ENCODE measurements around the gene ADGRB2.
A peak's percentile ranks its signal among the peaks of the same experiment; 100 is the strongest.

The ADGRB2 gene

GRCh38 chr1:31730336-31731048, 33.6 kb downstream of the ADGRB2 start:
- no peak overlapping the region for H2BK120ac ChIP-seq (ENCODE audit: low read depth, low read length)
- no peak overlapping the region for H2BK12ac ChIP-seq (ENCODE audit: low read length)
- DNase-seq (ENCODE audit: low spot score): no peak
- H3K27ac ChIP-seq (replicated peaks; ENCODE audit: low read length): no peak overlapping the region
- H4K91ac ChIP-seq (ENCODE audit: low read depth, low read length, poor library complexity): no peak overlapping the region
- no peaks in the 10 kb centered on the region for H3K27me3 ChIP-seq (ENCODE audit: control insufficient read depth in 3 of 3, insufficient read depth in 3 of 3, low read depth in 1 of 3, low read length in 3 of 3)
- no peaks in the 10 kb centered on the region for H3K79me1 ChIP-seq (ENCODE audit: low read depth, low read length)
- no peaks in the 10 kb centered on the region for H3K4me1 ChIP-seq (ENCODE audit: control insufficient read depth in 2 of 2, insufficient read depth in 1 of 2, low read depth in 1 of 2, low read length in 2 of 2)
- H3K4me2 ChIP-seq (ENCODE audit: insufficient read depth, low read length, poor library complexity, severe bottlenecking): peak overlapping the region; percentile 3
- H2BK15ac ChIP-seq (ENCODE audit: low read length): no peak overlapping the region
- H3K14ac ChIP-seq (ENCODE audit: low read length): no peak overlapping the region
- H3K36me3 ChIP-seq (replicated peaks in 1 of 2; ENCODE audit: control insufficient read depth in 2 of 2, insufficient read depth in 2 of 2, low read length in 2 of 2): peaks cover 0 to 8% of the 10 kb centered on the region in 2 donors
- H3K9ac ChIP-seq (ENCODE audit: low read depth, low read length, poor library complexity): no peak overlapping the region
- H3K18ac ChIP-seq (ENCODE audit: low read length): no peak overlapping the region
- no peak overlapping the region for H4K8ac ChIP-seq (ENCODE audit: low read depth, low read length)
- WGBS, 2 donors (ENCODE audit: extremely low coverage in 2 of 2, insufficient read length in 2 of 2, insufficient replicate concordance in 1 of 2): no CpG with 5 or more reads among the region's 25 CpGs
- no peak overlapping the region for H3K4ac ChIP-seq (ENCODE audit: low read length)
- no peak overlapping the region for H3K4me3 ChIP-seq (ENCODE audit: low read length in 2 of 2)
- H3K9me3 ChIP-seq (replicated peaks in 1 of 2; ENCODE audit: control insufficient read depth in 2 of 2, insufficient read depth in 1 of 2, low read depth in 1 of 2, low read length in 2 of 2): no peaks in the 10 kb centered on the region
- no peak overlapping the region for H2AK5ac ChIP-seq (ENCODE audit: low read depth, low read length)
- peak overlapping the region; percentile 91 for H3K23ac ChIP-seq (ENCODE audit: low read depth, low read length, poor library complexity)
- no peak overlapping the region for H2AFZ ChIP-seq (ENCODE audit: low read length)
- H2BK5ac ChIP-seq (ENCODE audit: low read length): no peak overlapping the region

DNA sequence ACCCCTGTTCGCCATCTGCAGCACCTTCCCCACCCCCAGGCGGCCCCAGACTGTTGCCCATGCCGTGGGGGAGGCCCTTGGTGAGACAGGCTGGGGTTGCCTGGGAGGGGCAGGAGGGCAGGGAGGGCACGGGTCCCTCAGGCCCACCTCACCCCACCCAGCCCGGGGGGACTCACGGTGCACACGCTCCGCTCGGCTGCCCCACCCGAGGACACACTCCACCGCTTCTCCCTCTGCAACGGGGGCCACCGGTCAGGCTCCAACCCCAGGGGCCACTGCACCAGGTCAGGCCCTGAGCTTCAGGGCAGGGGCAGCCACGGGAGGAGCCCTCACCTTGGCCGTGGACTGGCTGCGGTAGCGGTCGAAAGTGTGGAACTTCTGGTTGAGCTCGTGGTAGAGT, 36.3 kb downstream of the ADGRB2 start:
- no peak overlapping the region for H2AK5ac ChIP-seq (ENCODE audit: low read depth, low read length)
- no peak overlapping the region for H3K4me3 ChIP-seq (ENCODE audit: low read length in 2 of 2)
- no peak overlapping the region for H2AFZ ChIP-seq (ENCODE audit: low read length)
- H3K14ac ChIP-seq (ENCODE audit: low read length): no peak overlapping the region
- no peak overlapping the region for H2BK5ac ChIP-seq (ENCODE audit: low read length)
- no peak overlapping the region for H4K8ac ChIP-seq (ENCODE audit: low read depth, low read length)
- H2BK12ac ChIP-seq (ENCODE audit: low read length): no peak overlapping the region
- no CpG with 5 or more reads among the region's 19 CpGs for WGBS, 2 donors (ENCODE audit: extremely low coverage in 2 of 2, insufficient read length in 2 of 2, insufficient replicate concordance in 1 of 2)
- H3K9me3 ChIP-seq (replicated peaks in 1 of 2; ENCODE audit: control insufficient read depth in 2 of 2, insufficient read depth in 1 of 2, low read depth in 1 of 2, low read length in 2 of 2): no peaks in the 10 kb centered on the region
- DNase-seq (ENCODE audit: low spot score): no peak
- H3K27me3 ChIP-seq (ENCODE audit: control insufficient read depth in 3 of 3, insufficient read depth in 3 of 3, low read depth in 1 of 3, low read length in 3 of 3): no peaks in the 10 kb centered on the region
- no peak overlapping the region for H3K23ac ChIP-seq (ENCODE audit: low read depth, low read length, poor library complexity)
- no peak overlapping the region for H3K4ac ChIP-seq (ENCODE audit: low read length)
- H3K18ac ChIP-seq (ENCODE audit: low read length): no peak overlapping the region
- H2BK120ac ChIP-seq (ENCODE audit: low read depth, low read length): no peak overlapping the region
- peak overlapping the region; percentile 33 for H3K9ac ChIP-seq (ENCODE audit: low read depth, low read length, poor library complexity)
- no peak overlapping the region for H3K27ac ChIP-seq (replicated peaks; ENCODE audit: low read length)
- H2BK15ac ChIP-seq (ENCODE audit: low read length): no peak overlapping the region
- peaks cover 0 to 4% of the 10 kb centered on the region in 2 donors for H3K4me1 ChIP-seq (ENCODE audit: control insufficient read depth in 2 of 2, insufficient read depth in 1 of 2, low read depth in 1 of 2, low read length in 2 of 2)
- no peaks in the 10 kb centered on the region for H3K79me1 ChIP-seq (ENCODE audit: low read depth, low read length)
- H4K91ac ChIP-seq (ENCODE audit: low read depth, low read length, poor library complexity): no peak overlapping the region
- no peak overlapping the region for H3K4me2 ChIP-seq (ENCODE audit: insufficient read depth, low read length, poor library complexity, severe bottlenecking)
- peaks cover 0 to 8% of the 10 kb centered on the region in 2 donors for H3K36me3 ChIP-seq (replicated peaks in 1 of 2; ENCODE audit: control insufficient read depth in 2 of 2, insufficient read depth in 2 of 2, low read length in 2 of 2)

DNA sequence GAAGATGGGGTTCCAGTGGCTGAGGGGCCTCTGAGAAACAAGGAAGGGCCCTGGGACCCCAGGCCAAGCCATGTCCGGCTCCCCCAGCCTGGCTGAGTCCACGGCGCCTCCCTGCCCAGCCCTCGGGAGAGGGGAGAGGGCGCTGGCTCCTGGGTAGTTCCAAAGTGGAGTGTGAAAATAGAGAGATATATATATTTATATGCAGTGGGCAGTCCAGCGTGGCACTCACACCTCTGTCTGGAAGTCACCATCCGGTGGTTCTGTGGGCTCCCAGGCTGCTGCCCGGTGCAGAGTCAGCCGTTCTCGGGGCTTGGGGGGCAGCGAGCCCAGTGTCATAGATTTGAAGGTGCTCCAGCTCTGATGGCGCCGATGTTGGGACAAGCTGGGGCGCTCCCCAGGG, 36.9 kb downstream of the ADGRB2 start:
- Histone ChIP-seq H3K4me3 (ENCODE audit: low read length in 2 of 2) (no peak overlapping the region), H4K8ac (ENCODE audit: low read depth, low read length) (no peak overlapping the region), H3K23ac (ENCODE audit: low read depth, low read length, poor library complexity) (no peak overlapping the region), H3K27ac (replicated peaks; ENCODE audit: low read length) (no peak overlapping the region), H4K91ac (ENCODE audit: low read depth, low read length, poor library complexity) (no peak overlapping the region), H3K9me3 (replicated peaks in 1 of 2; ENCODE audit: control insufficient read depth in 2 of 2, insufficient read depth in 1 of 2, low read depth in 1 of 2, low read length in 2 of 2) (no peaks in the 10 kb centered on the region), H3K79me1 (ENCODE audit: low read depth, low read length) (no peaks in the 10 kb centered on the region), H3K4me1 (ENCODE audit: control insufficient read depth in 2 of 2, insufficient read depth in 1 of 2, low read depth in 1 of 2, low read length in 2 of 2) (peaks cover 0 to 4% of the 10 kb centered on the region in 2 donors), H3K27me3 (ENCODE audit: control insufficient read depth in 3 of 3, insufficient read depth in 3 of 3, low read depth in 1 of 3, low read length in 3 of 3) (no peaks in the 10 kb centered on the region), H2BK15ac (ENCODE audit: low read length) (no peak overlapping the region), H2BK12ac (ENCODE audit: low read length) (no peak overlapping the region), H3K4me2 (ENCODE audit: insufficient read depth, low read length, poor library complexity, severe bottlenecking) (no peak overlapping the region), H2AK5ac (ENCODE audit: low read depth, low read length) (no peak overlapping the region), H3K9ac (ENCODE audit: low read depth, low read length, poor library complexity) (no peak overlapping the region), H3K4ac (ENCODE audit: low read length) (no peak overlapping the region), H3K14ac (ENCODE audit: low read length) (no peak overlapping the region), H2BK5ac (ENCODE audit: low read length) (no peak overlapping the region), H2AFZ (ENCODE audit: low read length) (no peak overlapping the region), H3K36me3 (replicated peaks in 1 of 2; ENCODE audit: control insufficient read depth in 2 of 2, insufficient read depth in 2 of 2, low read length in 2 of 2) (peaks cover 0 to 8% of the 10 kb centered on the region in 2 donors), H3K18ac (ENCODE audit: low read length) (no peak overlapping the region), H2BK120ac (ENCODE audit: low read depth, low read length) (no peak overlapping the region)
- WGBS, 2 donors (ENCODE audit: extremely low coverage in 2 of 2, insufficient read length in 2 of 2, insufficient replicate concordance in 1 of 2): no CpG with 5 or more reads among the region's 14 CpGs
- DNase-seq (ENCODE audit: low spot score): no peak

GRCh38 chr1:31726715-31727114, 37.4 kb downstream of the ADGRB2 start:
- no peak overlapping the region for H4K91ac ChIP-seq (ENCODE audit: low read depth, low read length, poor library complexity)
- no CpG with 5 or more reads among the region's 4 CpGs for WGBS, 2 donors (ENCODE audit: extremely low coverage in 2 of 2, insufficient read length in 2 of 2, insufficient replicate concordance in 1 of 2)
- H2BK5ac ChIP-seq (ENCODE audit: low read length): no peak overlapping the region
- no peak overlapping the region for H2AFZ ChIP-seq (ENCODE audit: low read length)
- H3K79me1 ChIP-seq (ENCODE audit: low read depth, low read length): no peaks in the 10 kb centered on the region
- H3K23ac ChIP-seq (ENCODE audit: low read depth, low read length, poor library complexity): no peak overlapping the region
- H3K18ac ChIP-seq (ENCODE audit: low read length): no peak overlapping the region
- H3K14ac ChIP-seq (ENCODE audit: low read length): no peak overlapping the region
- H3K36me3 ChIP-seq (replicated peaks in 1 of 2; ENCODE audit: control insufficient read depth in 2 of 2, insufficient read depth in 2 of 2, low read length in 2 of 2): peaks cover 0 to 8% of the 10 kb centered on the region in 2 donors
- DNase-seq (ENCODE audit: low spot score): no peak
- H2BK120ac ChIP-seq (ENCODE audit: low read depth, low read length): no peak overlapping the region
- no peak overlapping the region for H3K4ac ChIP-seq (ENCODE audit: low read length)
- no peak overlapping the region for H2BK12ac ChIP-seq (ENCODE audit: low read length)
- no peaks in the 10 kb centered on the region for H3K9me3 ChIP-seq (replicated peaks in 1 of 2; ENCODE audit: control insufficient read depth in 2 of 2, insufficient read depth in 1 of 2, low read depth in 1 of 2, low read length in 2 of 2)
- H3K27ac ChIP-seq (replicated peaks; ENCODE audit: low read length): no peak overlapping the region
- H3K27me3 ChIP-seq (ENCODE audit: control insufficient read depth in 3 of 3, insufficient read depth in 3 of 3, low read depth in 1 of 3, low read length in 3 of 3): no peaks in the 10 kb centered on the region
- peaks cover 0 to 4% of the 10 kb centered on the region in 2 donors for H3K4me1 ChIP-seq (ENCODE audit: control insufficient read depth in 2 of 2, insufficient read depth in 1 of 2, low read depth in 1 of 2, low read length in 2 of 2)
- no peak overlapping the region for H4K8ac ChIP-seq (ENCODE audit: low read depth, low read length)
- H3K4me3 ChIP-seq (ENCODE audit: low read length in 2 of 2): no peak overlapping the region
- H3K4me2 ChIP-seq (ENCODE audit: insufficient read depth, low read length, poor library complexity, severe bottlenecking): no peak overlapping the region
- no peak overlapping the region for H2AK5ac ChIP-seq (ENCODE audit: low read depth, low read length)
- H3K9ac ChIP-seq (ENCODE audit: low read depth, low read length, poor library complexity): no peak overlapping the region
- no peak overlapping the region for H2BK15ac ChIP-seq (ENCODE audit: low read length)

All from neuronal stem cell (in vitro differentiated cells).